Measurements from ENCODE around the gene SGMS1. TPM values are rescaled to one million over a fixed set of nuclear protein-coding genes. Genes with fewer than 3 reads are reported as not detected.

SGMS1 gene
- total RNA-seq, 1 donor from 2014 or later = 93.8 TPM

DNA sequence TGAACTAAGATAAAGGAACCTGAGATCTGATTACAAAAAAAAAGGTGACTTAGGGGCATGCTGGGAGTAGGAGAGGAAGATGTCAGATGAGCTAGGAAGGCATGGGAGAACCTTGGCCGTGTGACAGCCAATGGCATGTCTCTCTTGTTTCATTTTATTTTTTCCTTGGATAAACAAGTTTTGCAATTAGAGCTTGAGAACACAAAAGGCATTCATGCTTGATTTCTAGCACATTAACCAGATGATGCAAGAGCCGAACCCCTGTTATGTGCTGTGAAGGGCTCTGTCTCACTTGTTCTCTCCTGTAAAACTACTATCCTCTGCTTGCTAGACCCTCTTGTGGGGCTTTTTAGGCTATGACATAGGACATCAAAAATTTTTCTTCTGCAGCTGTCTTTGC is 238.1 kb downstream of the SGMS1 start:
- no peaks in the 10 kb centered on the region for H3K36me3 ChIP-seq
- peaks cover 50% of the 10 kb centered on the region for H3K4me1 ChIP-seq
- H3K27me3 ChIP-seq = no peaks in the 10 kb centered on the region
- intact Hi-C loops (cut with DNase I) = no loop called here
- H3K9me3 ChIP-seq = no peaks in the 10 kb centered on the region
- no peak overlapping the region for H3K27ac ChIP-seq
- no peak for TF ChIP-seq POLR2A (IDR thresholded peaks at IDR 0.05)
- TF ChIP-seq POLR2AphosphoS5 (IDR thresholded peaks at IDR 0.05; ENCODE audit: insufficient read depth in 1 of 2, low read depth in 1 of 2) = no peak
- TF ChIP-seq CTCF (IDR thresholded peaks at IDR 0.05) = no peak
- H3K4me3 ChIP-seq = no peak overlapping the region
- DNase-seq (ENCODE audit: extremely low spot score in 2 of 2) = no peak

DNA sequence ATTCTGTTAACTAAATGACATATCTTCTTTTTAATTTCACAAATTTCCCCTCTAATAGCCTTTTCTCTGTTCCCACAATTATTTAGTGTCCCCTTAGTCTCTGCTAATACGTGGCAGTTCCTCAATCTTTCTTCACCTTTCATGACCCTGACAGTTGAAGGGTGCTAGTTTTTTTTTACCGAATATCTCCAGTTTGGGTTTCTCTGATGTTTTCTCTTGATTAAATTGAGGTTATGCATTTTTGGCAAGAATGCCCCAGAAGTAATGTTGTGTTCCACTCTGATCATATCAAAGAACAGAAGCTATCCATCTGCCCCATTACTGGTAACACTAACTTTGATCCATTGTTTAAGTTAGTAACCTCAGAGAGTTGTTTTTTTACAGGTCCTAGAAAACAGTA is 238.9 kb downstream of the SGMS1 start:
- no peak for DNase-seq (ENCODE audit: extremely low spot score in 2 of 2)
- H3K4me3 ChIP-seq = no peak overlapping the region
- H3K27me3 ChIP-seq = no peaks in the 10 kb centered on the region
- intact Hi-C loops (cut with DNase I) = no loop called here
- H3K36me3 ChIP-seq = no peaks in the 10 kb centered on the region
- H3K4me1 ChIP-seq = peaks cover 56% of the 10 kb centered on the region
- H3K27ac ChIP-seq = no peak overlapping the region
- no peaks in the 10 kb centered on the region for H3K9me3 ChIP-seq
- TF ChIP-seq POLR2A (IDR thresholded peaks at IDR 0.05) = no peak
- no peak for TF ChIP-seq POLR2AphosphoS5 (IDR thresholded peaks at IDR 0.05; ENCODE audit: insufficient read depth in 1 of 2, low read depth in 1 of 2)
- no peak for TF ChIP-seq CTCF (IDR thresholded peaks at IDR 0.05)

GRCh38 chr10:50384238-50384637 is 239.5 kb downstream of the SGMS1 start:
- Histone ChIP-seq H3K9me3 (no peaks in the 10 kb centered on the region), H3K4me1 (peaks cover 60% of the 10 kb centered on the region), H3K27ac (no peak overlapping the region), H3K27me3 (no peaks in the 10 kb centered on the region), H3K4me3 (no peak overlapping the region), H3K36me3 (no peaks in the 10 kb centered on the region)
- DNase-seq (ENCODE audit: extremely low spot score in 2 of 2) = no peak
- TF ChIP-seq POLR2AphosphoS5 (IDR thresholded peaks at IDR 0.05; ENCODE audit: insufficient read depth in 1 of 2, low read depth in 1 of 2) (no peak), POLR2A (IDR thresholded peaks at IDR 0.05) (no peak), CTCF (IDR thresholded peaks at IDR 0.05) (no peak)
- intact Hi-C loops (cut with DNase I) = no loop called here

GRCh38 chr10:50382576-50383023 is 241.2 kb downstream of the SGMS1 start:
- intact Hi-C loops (cut with DNase I) = no loop called here
- H3K4me1 ChIP-seq = peaks cover 60% of the 10 kb centered on the region
- H3K27me3 ChIP-seq = no peaks in the 10 kb centered on the region
- TF ChIP-seq POLR2AphosphoS5 (IDR thresholded peaks at IDR 0.05; ENCODE audit: insufficient read depth in 1 of 2, low read depth in 1 of 2) (no peak), CTCF (IDR thresholded peaks at IDR 0.05) (no peak), POLR2A (IDR thresholded peaks at IDR 0.05) (no peak)
- no peak overlapping the region for H3K27ac ChIP-seq
- no peak overlapping the region for H3K4me3 ChIP-seq
- DNase-seq (ENCODE audit: extremely low spot score in 2 of 2) = no peak
- H3K9me3 ChIP-seq = no peaks in the 10 kb centered on the region
- no peaks in the 10 kb centered on the region for H3K36me3 ChIP-seq

DNA sequence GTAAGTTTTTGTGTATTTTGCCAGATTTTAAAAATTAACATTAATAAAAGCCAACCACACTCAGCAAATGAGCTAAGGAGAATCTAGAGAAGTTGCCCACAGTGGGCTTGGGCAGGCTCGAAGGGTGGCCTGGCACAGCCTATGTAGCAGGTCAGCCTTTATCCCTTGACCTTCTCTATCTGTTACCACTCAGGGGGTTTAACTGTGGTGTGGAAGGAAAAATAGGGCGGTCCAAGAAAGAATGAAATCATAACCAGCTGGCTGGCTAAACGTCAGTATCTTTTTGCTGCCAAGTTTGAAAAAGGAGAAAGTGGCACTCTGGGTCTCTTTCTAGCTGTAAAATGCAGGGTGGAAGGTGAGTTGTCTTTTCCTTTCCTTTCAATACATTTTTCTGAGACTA is 242.1 kb downstream of the SGMS1 start:
- Histone ChIP-seq H3K27ac (no peak overlapping the region), H3K4me3 (no peak overlapping the region), H3K27me3 (no peaks in the 10 kb centered on the region), H3K4me1 (peaks cover 60% of the 10 kb centered on the region), H3K9me3 (no peaks in the 10 kb centered on the region), H3K36me3 (no peaks in the 10 kb centered on the region)
- TF ChIP-seq POLR2AphosphoS5 (IDR thresholded peaks at IDR 0.05; ENCODE audit: insufficient read depth in 1 of 2, low read depth in 1 of 2) = no peak
- no peak for TF ChIP-seq POLR2A (IDR thresholded peaks at IDR 0.05)
- TF ChIP-seq CTCF (IDR thresholded peaks at IDR 0.05) = no peak
- no peak for DNase-seq (ENCODE audit: extremely low spot score in 2 of 2)
- intact Hi-C loops (cut with DNase I) = no loop called here

All from vagina (tissue), 2 donors.